H1 (cell line): ENCODE data around the gene HTR5A. TPM values are rescaled to one million over a fixed set of nuclear protein-coding genes. Genes with fewer than 3 reads are reported as not detected.

Source experiments
- CTBP2 ChIP-seq: IDR thresholded peaks from 2 replicates; pipeline ENCODE4 v1.7.0; 2011; ENCODE audit warnings: borderline replicate concordance, mild to moderate bottlenecking, moderate library complexity, mixed read lengths, low read length; ENCODE audit not compliant: insufficient read depth, insufficient read length
- HDAC6 ChIP-seq: IDR thresholded peaks from one replicate; pipeline ENCODE4 v1.7.1; 2012; ENCODE audit warnings: low read depth, mild to moderate bottlenecking, inconsistent platforms, low read length, moderate library complexity
- NANOG ChIP-seq: IDR thresholded peaks from 2 replicates; pipeline ENCODE4 v1.6.1; 2011; ENCODE audit warnings: low read length, low read depth, mild to moderate bottlenecking, inconsistent platforms; ENCODE audit not compliant: insufficient read depth, poor library complexity, severe bottlenecking
- RXRA ChIP-seq: IDR thresholded peaks from 2 replicates; pipeline ENCODE4 v1.6.1; 2011; ENCODE audit warnings: low read depth, mild to moderate bottlenecking, low read length, moderate library complexity; ENCODE audit not compliant: insufficient read depth
- polyA plus RNA-seq, 7 experiments: library from polyadenylated mRNA; depleted of rRNA in 3 of 7; stranded (reverse) in 5 of 7; unstranded in 2 of 7; fragments of >200 nt in 5 of 7; fragments of 200-250 nt in 2 of 7; gene quantifications; 1 replicate in 5 of 7; 2 replicates in 1 of 7; 4 replicates in 1 of 7; pipeline versions ENCODE4 v1.2.1 to v1.2.3, GENCODE V29; 2011 to 2013; ENCODE audit warnings: missing spikeins in 2 of 7, mixed read lengths in 2 of 7
- total RNA-seq: library from RNA; stranded (reverse); fragmentation: NEBNext Ultra II Directional; extraction: Animal tissue kit (Norgen Biotek cat#: 25700); gene quantifications from 2 replicates; pipeline ENCODE4 v1.2.1, GENCODE V29; 2021
- TF ChIP-seq, protein P1 (sequence below): IDR thresholded peaks from 2 replicates; pipeline ENCODE4 v1.6.1; 2012; ENCODE audit warnings: inconsistent platforms
- TF ChIP-seq, protein P2 (sequence below), 3 experiments: IDR thresholded peaks; 1 replicate in 2 of 3; 2 replicates in 1 of 3; pipeline versions ENCODE4 v1.5.1 to v1.6.1; 2011; ENCODE audit warnings: low read length in 3 of 3, mild to moderate bottlenecking in 3 of 3, inconsistent platforms in 2 of 3, low read depth in 1 of 3, moderate library complexity in 1 of 3; ENCODE audit not compliant: insufficient read depth in 1 of 3; ENCODE audit errors: control extremely low read depth in 1 of 3

HTR5A gene
- total and polyA plus RNA-seq, 2 of the 8 experiments (the other 6 are each of a cell fraction or from before 2014, with no cell fraction given), result 0.02 TPM; not detected in 1

GRCh38 chr7:155103839-155104238 is 33.7 kb downstream of the HTR5A start (continued):
- TF ChIP-seq CTBP2 (no peak), RXRA (no peak), NANOG (no peak), HDAC6 (no peak)
- TF ChIP-seq, protein P1, sequence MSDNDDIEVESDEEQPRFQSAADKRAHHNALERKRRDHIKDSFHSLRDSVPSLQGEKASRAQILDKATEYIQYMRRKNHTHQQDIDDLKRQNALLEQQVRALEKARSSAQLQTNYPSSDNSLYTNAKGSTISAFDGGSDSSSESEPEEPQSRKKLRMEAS, result no peak
- TF ChIP-seq, protein P2, sequence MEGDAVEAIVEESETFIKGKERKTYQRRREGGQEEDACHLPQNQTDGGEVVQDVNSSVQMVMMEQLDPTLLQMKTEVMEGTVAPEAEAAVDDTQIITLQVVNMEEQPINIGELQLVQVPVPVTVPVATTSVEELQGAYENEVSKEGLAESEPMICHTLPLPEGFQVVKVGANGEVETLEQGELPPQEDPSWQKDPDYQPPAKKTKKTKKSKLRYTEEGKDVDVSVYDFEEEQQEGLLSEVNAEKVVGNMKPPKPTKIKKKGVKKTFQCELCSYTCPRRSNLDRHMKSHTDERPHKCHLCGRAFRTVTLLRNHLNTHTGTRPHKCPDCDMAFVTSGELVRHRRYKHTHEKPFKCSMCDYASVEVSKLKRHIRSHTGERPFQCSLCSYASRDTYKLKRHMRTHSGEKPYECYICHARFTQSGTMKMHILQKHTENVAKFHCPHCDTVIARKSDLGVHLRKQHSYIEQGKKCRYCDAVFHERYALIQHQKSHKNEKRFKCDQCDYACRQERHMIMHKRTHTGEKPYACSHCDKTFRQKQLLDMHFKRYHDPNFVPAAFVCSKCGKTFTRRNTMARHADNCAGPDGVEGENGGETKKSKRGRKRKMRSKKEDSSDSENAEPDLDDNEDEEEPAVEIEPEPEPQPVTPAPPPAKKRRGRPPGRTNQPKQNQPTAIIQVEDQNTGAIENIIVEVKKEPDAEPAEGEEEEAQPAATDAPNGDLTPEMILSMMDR (IDR thresholded peaks at IDR 0.05; ENCODE audit: control extremely low read depth in 1 of 3, insufficient read depth in 1 of 3, low read depth in 1 of 3, low read length in 3 of 3), result no peak
